ENCODE measurements around the gene SEMA3C. TPM values are rescaled to one million over a fixed set of nuclear protein-coding genes. Genes with fewer than 3 reads are reported as not detected.
A peak's percentile ranks its signal among the peaks of the same experiment; 100 is the strongest.

SEMA3C gene
- total and polyA plus RNA-seq, 4 donors = 3.3 to 86.8 (median 15.9) TPM

DNA sequence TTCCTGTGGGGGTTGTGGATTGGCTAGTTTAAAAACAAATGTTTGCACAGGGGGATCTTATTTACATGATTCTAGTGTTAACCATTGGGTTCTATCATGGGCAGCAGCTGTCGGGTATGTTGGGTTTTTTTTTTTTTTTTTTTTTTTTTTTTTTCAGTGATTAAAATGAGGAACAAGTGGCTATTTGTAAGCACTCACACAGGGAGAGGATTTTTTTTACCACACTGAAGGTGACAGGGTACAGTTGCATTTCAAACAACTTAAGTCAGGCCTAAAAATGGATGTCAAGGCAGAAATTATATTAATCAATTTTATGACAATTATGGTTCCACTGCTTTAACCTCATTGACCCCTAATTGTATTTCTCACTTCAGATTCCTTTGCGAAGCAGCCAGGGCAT is 187.6 kb downstream of the SEMA3C start:
- ATAC-seq (ENCODE audit: low FRiP score) = no peak
- Histone ChIP-seq H3K27me3 (ENCODE audit: control insufficient read depth in 1 of 2, insufficient read depth in 2 of 2, low read length in 1 of 2) (no peaks in the 10 kb centered on the region), H3K4me3 (ENCODE audit: low read length in 2 of 2) (no peak overlapping the region), H3K9me3 (ENCODE audit: control insufficient read depth, low read length) (no peaks in the 10 kb centered on the region), H3K36me3 (ENCODE audit: control insufficient read depth in 1 of 2, insufficient read depth in 2 of 2, low read length in 1 of 2) (no peaks in the 10 kb centered on the region), H3K4me1 (ENCODE audit: control insufficient read depth in 1 of 2, insufficient read depth in 2 of 2, low read length in 2 of 2) (peaks cover 0 to 3% of the 10 kb centered on the region in 2 donors), H3K27ac (ENCODE audit: low read depth in 1 of 2, low read length in 2 of 2) (no peak overlapping the region)
- WGBS, 2 donors = 85 to 94% methylated on average over 2 of the region's 2 CpGs
- no peak for DNase-seq
- intact Hi-C loops (cut with DNase I) = loop anchor here in 1 of 2 donors (5.0 kb wide), 1 partner anchor 51 kb away; no protein-coding TSS in a partner anchor

DNA sequence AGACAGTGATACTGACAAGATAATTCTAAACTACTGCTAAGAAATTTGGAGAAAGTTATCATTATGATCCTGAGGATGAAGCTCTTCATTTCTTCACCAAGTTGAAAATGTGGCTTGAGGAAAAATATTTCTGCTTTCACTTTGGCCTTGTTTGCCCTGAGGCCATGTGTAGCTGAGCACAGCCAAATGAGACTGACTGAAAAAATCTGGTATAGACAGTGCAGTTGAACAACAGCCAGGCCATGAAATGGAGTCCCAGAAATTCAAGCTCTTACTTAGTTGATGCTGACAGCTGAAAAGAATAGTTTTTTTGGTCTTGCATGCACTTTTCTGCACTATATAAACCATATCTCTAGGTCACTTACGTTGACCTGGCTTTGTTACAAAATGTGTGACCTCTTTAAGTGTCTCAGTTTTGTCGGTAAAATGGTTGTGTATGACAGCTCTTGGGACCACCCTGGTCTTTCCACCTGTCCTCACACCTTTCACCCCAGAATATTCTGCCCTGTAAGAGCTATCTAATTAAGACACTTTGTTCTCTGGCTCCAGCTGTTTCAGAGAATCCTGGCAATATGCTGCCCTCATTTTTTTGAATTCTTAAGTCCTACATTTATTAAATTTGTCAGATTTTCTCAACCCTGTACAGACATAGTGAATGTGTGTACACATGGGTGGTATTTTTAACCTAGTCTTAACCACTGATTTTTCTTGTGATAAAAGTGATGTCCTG is 189.1 kb downstream of the SEMA3C start:
- Histone ChIP-seq H3K36me3 (ENCODE audit: control insufficient read depth in 1 of 2, insufficient read depth in 2 of 2, low read length in 1 of 2) (no peaks in the 10 kb centered on the region), H3K27me3 (ENCODE audit: control insufficient read depth in 1 of 2, insufficient read depth in 2 of 2, low read length in 1 of 2) (no peaks in the 10 kb centered on the region), H3K9me3 (ENCODE audit: control insufficient read depth, low read length) (no peaks in the 10 kb centered on the region), H3K4me3 (ENCODE audit: low read length in 2 of 2) (no peak overlapping the region), H3K4me1 (ENCODE audit: control insufficient read depth in 1 of 2, insufficient read depth in 2 of 2, low read length in 2 of 2) (peaks cover 0 to 3% of the 10 kb centered on the region in 2 donors), H3K27ac (ENCODE audit: low read depth in 1 of 2, low read length in 2 of 2) (no peak overlapping the region)
- WGBS, 2 donors = 42 to 47% methylated on average over 2 of the region's 2 CpGs
- intact Hi-C loops (cut with DNase I) = loop anchor here in 1 of 2 donors (5.0 to 10.0 kb wide), 2 partner anchors 53 to 185 kb away; partner anchors contain the start of gene SEMA3C
- ATAC-seq (ENCODE audit: low FRiP score) (no peak), DNase-seq (peak in 1 of 2 donors; percentile 38)

DNA sequence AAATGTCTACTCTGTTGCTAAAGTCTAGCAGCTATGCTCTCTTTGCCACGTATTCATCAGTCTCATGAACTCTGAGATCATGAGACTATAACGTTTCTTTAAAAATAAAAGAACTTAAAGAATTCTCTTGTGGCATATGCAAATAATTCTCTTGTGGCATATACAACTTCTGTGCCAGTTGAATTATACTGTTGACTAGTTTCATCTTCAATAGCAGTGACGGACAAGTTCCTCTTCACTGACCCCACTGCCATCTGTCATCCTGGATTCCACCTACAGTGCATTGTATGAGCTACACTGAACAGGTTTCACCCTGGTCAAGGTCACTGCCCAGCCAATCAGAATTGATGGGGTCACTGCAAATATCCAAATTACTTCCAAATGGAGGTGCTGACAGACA is 192.2 kb downstream of the SEMA3C start:
- no peaks in the 10 kb centered on the region for H3K9me3 ChIP-seq (ENCODE audit: control insufficient read depth, low read length)
- H3K36me3 ChIP-seq (ENCODE audit: control insufficient read depth in 1 of 2, insufficient read depth in 2 of 2, low read length in 1 of 2) = no peaks in the 10 kb centered on the region
- ATAC-seq (ENCODE audit: low FRiP score) (no peak), DNase-seq (no peak)
- no peak overlapping the region for H3K4me3 ChIP-seq (ENCODE audit: low read length in 2 of 2)
- no peak overlapping the region for H3K27ac ChIP-seq (ENCODE audit: low read depth in 1 of 2, low read length in 2 of 2)
- H3K4me1 ChIP-seq (ENCODE audit: control insufficient read depth in 1 of 2, insufficient read depth in 2 of 2, low read length in 2 of 2) = peaks cover 0 to 11% of the 10 kb centered on the region in 2 donors
- 67 to 74% methylated on average over 3 of the region's 3 CpGs for WGBS, 2 donors
- no peaks in the 10 kb centered on the region for H3K27me3 ChIP-seq (ENCODE audit: control insufficient read depth in 1 of 2, insufficient read depth in 2 of 2, low read length in 1 of 2)
- intact Hi-C loops (cut with DNase I) = loop anchor here in 1 of 2 donors (10.0 kb wide), 1 partner anchor 188 kb away; the partner anchor contains the start of gene SEMA3C

DNA sequence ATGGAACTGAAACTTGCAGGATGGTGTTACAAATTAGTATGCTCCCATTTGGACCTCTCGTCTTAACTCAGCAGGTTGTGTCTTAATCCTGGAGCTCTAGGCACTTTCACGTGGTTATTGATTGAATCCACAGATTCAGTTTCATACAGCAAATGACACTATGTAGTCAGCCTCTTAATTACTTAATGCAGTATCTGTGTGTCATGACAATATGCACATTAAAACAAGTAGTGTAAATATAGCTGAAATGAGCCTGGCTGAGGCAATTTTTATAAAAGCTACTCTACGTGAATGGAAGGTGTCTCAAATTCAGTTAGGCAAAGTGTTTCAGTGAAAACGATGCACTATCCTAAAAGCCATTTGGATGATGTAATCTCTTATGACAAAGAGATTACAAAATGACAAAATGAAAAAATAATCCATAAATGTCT is 193.7 kb downstream of the SEMA3C start:
- Histone ChIP-seq H3K4me1 (ENCODE audit: control insufficient read depth in 1 of 2, insufficient read depth in 2 of 2, low read length in 2 of 2) (peaks cover 0 to 11% of the 10 kb centered on the region in 2 donors), H3K4me3 (ENCODE audit: low read length in 2 of 2) (no peak overlapping the region), H3K27ac (ENCODE audit: low read depth in 1 of 2, low read length in 2 of 2) (no peak overlapping the region), H3K36me3 (ENCODE audit: control insufficient read depth in 1 of 2, insufficient read depth in 2 of 2, low read length in 1 of 2) (no peaks in the 10 kb centered on the region), H3K27me3 (ENCODE audit: control insufficient read depth in 1 of 2, insufficient read depth in 2 of 2, low read length in 1 of 2) (no peaks in the 10 kb centered on the region), H3K9me3 (ENCODE audit: control insufficient read depth, low read length) (no peaks in the 10 kb centered on the region)
- DNase-seq = no peak
- 77 to 83% methylated on average over 4 of the region's 4 CpGs for WGBS, 2 donors
- intact Hi-C loops (cut with DNase I) = loop anchor here in 1 of 2 donors (10.0 kb wide), 1 partner anchor 190 kb away; the partner anchor contains the start of gene SEMA3C
- no peak for ATAC-seq (ENCODE audit: low FRiP score)

DNA sequence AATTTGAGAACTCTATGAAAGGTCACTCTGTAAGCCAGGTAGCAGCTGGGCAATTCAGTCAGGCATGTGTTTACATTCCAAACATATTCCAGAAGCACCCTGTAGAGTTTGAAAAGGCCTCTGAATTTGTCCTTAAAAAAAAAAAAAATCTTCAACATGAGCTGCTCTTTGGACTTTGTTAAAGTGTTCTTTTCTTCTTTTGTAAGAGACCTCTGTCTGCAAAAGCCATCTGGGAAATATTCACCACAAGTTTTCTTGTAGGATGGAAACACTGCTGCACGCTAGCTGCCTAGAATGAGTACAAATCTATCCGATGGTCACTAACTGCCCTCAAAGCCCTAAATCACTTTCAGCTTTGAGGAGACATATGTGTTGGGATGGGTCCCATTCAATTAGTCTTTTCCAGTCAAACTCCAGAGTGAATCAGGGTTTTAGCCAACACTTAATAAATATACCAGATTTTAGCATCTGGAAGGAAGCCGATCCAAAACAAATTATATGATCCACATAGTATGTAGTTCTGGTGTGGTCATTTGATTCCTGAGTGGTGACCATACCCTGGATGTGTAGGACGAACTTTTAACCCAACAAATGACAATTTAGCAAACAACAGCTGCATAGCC is 194.5 kb downstream of the SEMA3C start:
- Histone ChIP-seq H3K27me3 (ENCODE audit: control insufficient read depth in 1 of 2, insufficient read depth in 2 of 2, low read length in 1 of 2) (no peaks in the 10 kb centered on the region), H3K4me3 (ENCODE audit: low read length in 2 of 2) (no peak overlapping the region), H3K27ac (ENCODE audit: low read depth in 1 of 2, low read length in 2 of 2) (no peak overlapping the region), H3K4me1 (ENCODE audit: control insufficient read depth in 1 of 2, insufficient read depth in 2 of 2, low read length in 2 of 2) (peaks cover 0 to 8% of the 10 kb centered on the region in 2 donors), H3K9me3 (ENCODE audit: control insufficient read depth, low read length) (no peaks in the 10 kb centered on the region), H3K36me3 (ENCODE audit: control insufficient read depth in 1 of 2, insufficient read depth in 2 of 2, low read length in 1 of 2) (no peaks in the 10 kb centered on the region)
- DNase-seq (no peak), ATAC-seq (ENCODE audit: low FRiP score) (no peak)
- intact Hi-C loops (cut with DNase I) = loop anchor here in 1 of 2 donors (10.0 kb wide), 1 partner anchor 190 kb away; the partner anchor contains the start of gene SEMA3C
- WGBS, 2 donors = 74 to 79% methylated on average over 4 of the region's 4 CpGs

DNA sequence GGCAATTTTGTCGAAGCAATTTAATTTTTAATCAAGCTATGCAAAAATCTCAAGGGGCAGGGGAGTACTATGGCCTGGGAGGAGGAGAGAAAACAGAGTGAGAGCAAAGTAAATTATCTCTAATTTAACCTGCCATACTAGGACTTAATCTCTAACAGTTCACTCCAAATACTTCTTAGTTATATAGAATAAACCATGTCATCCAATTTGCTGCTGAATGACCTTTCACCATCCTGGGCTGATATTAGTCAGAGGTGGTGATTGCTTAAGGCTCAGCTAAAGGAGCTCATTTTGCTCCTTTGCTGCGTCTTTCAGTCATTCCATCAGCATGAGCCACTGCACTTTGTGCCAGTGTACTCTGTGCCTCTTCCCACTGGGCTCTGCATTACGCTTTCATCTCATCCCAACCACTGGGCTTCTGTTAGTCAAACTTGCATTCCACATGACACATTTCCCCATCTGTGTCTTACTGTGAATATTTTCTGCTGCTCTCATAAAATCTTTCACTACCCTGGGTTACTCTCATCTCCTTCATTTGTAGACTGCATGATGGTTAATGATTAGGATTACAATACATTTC is 196.1 kb downstream of the SEMA3C start:
- peak overlapping the region in 1 of 2 donors; percentile 33 for H3K27ac ChIP-seq (ENCODE audit: low read depth in 1 of 2, low read length in 2 of 2)
- no peaks in the 10 kb centered on the region for H3K36me3 ChIP-seq (ENCODE audit: control insufficient read depth in 1 of 2, insufficient read depth in 2 of 2, low read length in 1 of 2)
- DNase-seq (peak; percentile 78 to 84), ATAC-seq (ENCODE audit: low FRiP score) (peak; percentile 82)
- intact Hi-C loops (cut with DNase I) = loop anchor here in 1 of 2 donors (10.0 kb wide), 1 partner anchor 192 kb away; the partner anchor contains the start of gene SEMA3C
- no peaks in the 10 kb centered on the region for H3K27me3 ChIP-seq (ENCODE audit: control insufficient read depth in 1 of 2, insufficient read depth in 2 of 2, low read length in 1 of 2)
- 33 to 36% methylated on average over 3 of the region's 3 CpGs for WGBS, 2 donors
- H3K9me3 ChIP-seq (ENCODE audit: control insufficient read depth, low read length) = no peaks in the 10 kb centered on the region
- no peak overlapping the region for H3K4me3 ChIP-seq (ENCODE audit: low read length in 2 of 2)
- peaks cover 0 to 8% of the 10 kb centered on the region in 2 donors for H3K4me1 ChIP-seq (ENCODE audit: control insufficient read depth in 1 of 2, insufficient read depth in 2 of 2, low read length in 2 of 2)

DNA sequence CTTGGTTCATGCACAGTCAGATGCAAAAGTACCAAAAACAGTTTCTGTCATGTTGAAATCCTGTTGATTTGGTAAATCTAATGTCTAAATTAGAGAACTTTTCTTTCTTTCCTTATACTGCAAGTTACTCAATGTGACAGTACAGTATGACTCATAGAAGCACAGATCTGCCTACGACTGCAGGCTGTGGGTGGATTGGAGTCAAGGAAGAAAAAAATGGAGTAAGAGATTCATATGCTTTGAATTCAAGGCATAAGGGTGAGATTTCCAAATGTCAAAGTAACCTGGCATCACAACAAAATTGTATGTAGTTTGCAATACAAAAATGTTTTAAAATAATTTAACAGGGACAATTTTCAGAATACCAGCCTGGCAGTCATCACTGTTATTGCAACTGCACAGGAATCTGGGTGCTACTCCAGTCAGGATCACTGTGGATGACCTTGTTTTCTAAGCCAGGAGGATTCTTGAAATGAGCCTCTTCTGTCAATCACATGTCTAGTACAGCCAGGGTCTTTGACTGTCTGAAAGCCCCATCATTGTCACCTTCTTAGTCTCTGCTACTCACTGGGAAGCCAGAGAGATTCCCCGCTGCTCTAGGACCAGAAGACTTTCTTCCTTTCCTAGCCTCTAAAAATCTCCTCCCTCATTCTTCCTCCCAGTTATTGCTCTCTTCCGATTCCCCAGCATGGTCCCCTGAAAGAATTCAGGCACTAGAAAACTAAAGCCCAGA is 196.8 kb downstream of the SEMA3C start:
- no peak for DNase-seq
- H3K36me3 ChIP-seq (ENCODE audit: control insufficient read depth in 1 of 2, insufficient read depth in 2 of 2, low read length in 1 of 2) = no peaks in the 10 kb centered on the region
- no peaks in the 10 kb centered on the region for H3K27me3 ChIP-seq (ENCODE audit: control insufficient read depth in 1 of 2, insufficient read depth in 2 of 2, low read length in 1 of 2)
- no peak overlapping the region for H3K4me3 ChIP-seq (ENCODE audit: low read length in 2 of 2)
- peak overlapping the region in 1 of 2 donors; percentile 33 for H3K27ac ChIP-seq (ENCODE audit: low read depth in 1 of 2, low read length in 2 of 2)
- intact Hi-C loops (cut with DNase I) = loop anchor here in 1 of 2 donors (10.0 kb wide), 1 partner anchor 193 kb away; the partner anchor contains the start of gene SEMA3C
- WGBS, 2 donors = 54 to 55% methylated on average over 3 of the region's 3 CpGs
- peaks cover 0 to 8% of the 10 kb centered on the region in 2 donors for H3K4me1 ChIP-seq (ENCODE audit: control insufficient read depth in 1 of 2, insufficient read depth in 2 of 2, low read length in 2 of 2)
- ATAC-seq (ENCODE audit: low FRiP score) = peak; percentile 82
- no peaks in the 10 kb centered on the region for H3K9me3 ChIP-seq (ENCODE audit: control insufficient read depth, low read length)

DNA sequence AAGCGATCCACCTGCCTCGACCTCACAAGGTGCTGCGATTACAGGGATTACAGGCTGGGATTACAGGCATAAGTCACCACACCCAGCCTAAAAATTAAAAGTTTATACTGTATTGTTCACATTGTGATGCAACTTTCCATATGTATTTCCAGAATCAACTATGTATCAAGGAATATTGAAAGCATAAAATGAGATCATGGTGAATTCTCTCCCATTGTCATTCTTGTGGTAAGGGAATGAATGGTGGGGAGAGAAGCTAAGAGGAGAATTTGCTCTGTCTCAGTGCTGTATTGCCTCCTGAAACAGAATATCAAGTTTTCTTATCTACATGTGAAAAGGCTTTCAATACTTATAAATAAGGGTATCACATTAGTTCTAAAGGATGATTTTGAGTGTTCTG is 198.7 kb downstream of the SEMA3C start:
- WGBS, 2 donors = 92 to 98% methylated on average over 3 of the region's 3 CpGs
- Histone ChIP-seq H3K9me3 (ENCODE audit: control insufficient read depth, low read length) (no peaks in the 10 kb centered on the region), H3K27ac (ENCODE audit: low read depth in 1 of 2, low read length in 2 of 2) (no peak overlapping the region), H3K27me3 (ENCODE audit: control insufficient read depth in 1 of 2, insufficient read depth in 2 of 2, low read length in 1 of 2) (no peaks in the 10 kb centered on the region), H3K4me3 (ENCODE audit: low read length in 2 of 2) (no peak overlapping the region), H3K36me3 (ENCODE audit: control insufficient read depth in 1 of 2, insufficient read depth in 2 of 2, low read length in 1 of 2) (no peaks in the 10 kb centered on the region), H3K4me1 (ENCODE audit: control insufficient read depth in 1 of 2, insufficient read depth in 2 of 2, low read length in 2 of 2) (peaks cover 0 to 8% of the 10 kb centered on the region in 2 donors)
- no peak for ATAC-seq (ENCODE audit: low FRiP score)
- no peak for DNase-seq
- intact Hi-C loops (cut with DNase I) = loop anchor here in 1 of 2 donors (10.0 kb wide), 1 partner anchor 195 kb away; the partner anchor contains the start of gene SEMA3C
